ENCODE measurements around the gene FARS2.
A peak's percentile ranks its signal among the peaks of the same experiment; 100 is the strongest.
"Not testable (repeated sequence)": the region's sequence is repeated elsewhere in the genome, so short reads cannot be mapped to it uniquely, and the experiment has no call there.

FARS2 gene

GRCh38 chr6:5764401-5764955 lies 503.2 kb downstream of the FARS2 start:
- no peak for DNase-seq (ENCODE audit: low spot score)

GRCh38 chr6:5765141-5765760 lies 503.9 kb downstream of the FARS2 start:
- DNase-seq (ENCODE audit: low spot score), result no peak

GRCh38 chr6:5766260-5766659 lies 504.9 kb downstream of the FARS2 start:
- DNase-seq (ENCODE audit: low spot score), result no peak

- no peak for DNase-seq (ENCODE audit: low spot score)
Observed at GRCh38 chr6:5767471-5767870, 506.2 kb downstream of the FARS2 start.

GRCh38 chr6:5771211-5771610 lies 509.9 kb downstream of the FARS2 start:
- no peak for DNase-seq (ENCODE audit: low spot score)

GRCh38 chr6:5771759-5772390 lies 510.6 kb downstream of the FARS2 start:
- no peak for DNase-seq (ENCODE audit: low spot score)

GRCh38 chr6:5772408-5773120 lies 511.3 kb downstream of the FARS2 start:
- DNase-seq (ENCODE audit: low spot score), result no peak

- no peak for DNase-seq (ENCODE audit: low spot score)
Observed at GRCh38 chr6:5776104-5776503, 514.8 kb downstream of the FARS2 start.

- no peak for DNase-seq (ENCODE audit: low spot score)
Observed at GRCh38 chr6:5776706-5777390, 515.5 kb downstream of the FARS2 start.

GRCh38 chr6:5778317-5778857 lies 517.1 kb downstream of the FARS2 start:
- DNase-seq (ENCODE audit: low spot score), result no peak

- DNase-seq (ENCODE audit: low spot score), result no peak
Observed at GRCh38 chr6:5778906-5779305, 517.6 kb downstream of the FARS2 start.

- no peak for DNase-seq (ENCODE audit: low spot score)
Observed at GRCh38 chr6:5781019-5781418, 519.7 kb downstream of the FARS2 start.

GRCh38 chr6:5781966-5782556 lies 520.7 kb downstream of the FARS2 start:
- no peak for DNase-seq (ENCODE audit: low spot score)

- no peak for DNase-seq (ENCODE audit: low spot score)
Observed at GRCh38 chr6:5782783-5783547, 521.7 kb downstream of the FARS2 start.

- no peak for DNase-seq (ENCODE audit: low spot score)
Observed at GRCh38 chr6:5783584-5784089, 522.3 kb downstream of the FARS2 start.

- DNase-seq (ENCODE audit: low spot score), result no peak
Observed at GRCh38 chr6:5785249-5785648, 523.9 kb downstream of the FARS2 start.

- DNase-seq (ENCODE audit: low spot score), result peak; percentile 60
Observed at GRCh38 chr6:5786321-5786968, 525.1 kb downstream of the FARS2 start.

- DNase-seq (ENCODE audit: low spot score), result no peak
Observed at GRCh38 chr6:5786969-5787720, 525.8 kb downstream of the FARS2 start.

- not testable (repeated sequence) for DNase-seq (ENCODE audit: low spot score)
Observed at GRCh38 chr6:5789426-5789825, 528.1 kb downstream of the FARS2 start.

- not testable (repeated sequence) for DNase-seq (ENCODE audit: low spot score)
Observed at GRCh38 chr6:5796555-5796954, 535.2 kb downstream of the FARS2 start.
